Peyer's patch (tissue), 4 donors: ENCODE data around the gene RAMAC. TPM values are rescaled to one million over a fixed set of nuclear protein-coding genes. Genes with fewer than 3 reads are reported as not detected.

Source experiments
- DNase-seq, 3 donors: peaks; one replicate each; pipeline ENCODE4 v3.0.0-alpha.2; 2017 to 2019
- H3K27ac ChIP-seq, 4 donors: fragments of 200-600 bp; sonication (generic); one replicate each; pipeline ENCODE4 v1.5.1; 2016 to 2019
- H3K27me3 ChIP-seq, 2 donors: fragments of 200-600 bp; sonication (generic); one replicate each; pipeline ENCODE4 v1.5.1; 2019
- H3K36me3 ChIP-seq, 3 donors: fragments of 200-600 bp; sonication (generic); one replicate each; pipeline ENCODE4 v1.5.1; 2016 to 2019
- H3K4me1 ChIP-seq, 4 donors: fragments of 200-600 bp; sonication (generic); one replicate each; pipeline ENCODE4 v1.5.1; 2016 to 2019
- H3K4me3 ChIP-seq, 4 donors: fragments of 200-600 bp; sonication (generic); 1 replicate in 3 of 4; 2 replicates in 1 of 4; pipeline ENCODE4 v1.5.1; 2016 to 2019; ENCODE audit warnings: mild to moderate bottlenecking in 1 of 4
- H3K9me3 ChIP-seq, 4 donors: fragments of 200-600 bp; sonication (generic); one replicate each; pipeline ENCODE4 v1.5.1; 2016 to 2019; ENCODE audit warnings: mild to moderate bottlenecking in 1 of 4
- POLR2A ChIP-seq, 2 donors: fragments of 450-650 bp; IDR thresholded peaks; one replicate each; pipeline ENCODE4 v1.5.1; 2017; ENCODE audit warnings: antibody characterized with exemption in 2 of 2, mild to moderate bottlenecking in 2 of 2, moderate library complexity in 2 of 2
- total RNA-seq, 4 donors: library from RNA; depleted of rRNA; stranded (reverse); fragments of >200 nt; gene quantifications; one replicate each; pipeline ENCODE4 v1.1.0, GENCODE V29; 2016
- TF ChIP-seq, protein P1 (sequence below), 6 experiments: fragments of 450-650 bp in 4 of 6; fragments of 200-600 bp in 2 of 6; sonication (generic) in 1 of 6; IDR thresholded peaks; one replicate each; pipeline ENCODE4 v1.5.1; 2017 to 2019; ENCODE audit warnings: antibody characterized with exemption in 6 of 6, mild to moderate bottlenecking in 3 of 6, moderate library complexity in 1 of 6

The RAMAC gene
- total RNA-seq, 4 donors from 2014 or later: 4.5 to 13.0 (median 10.9) TPM

DNA sequence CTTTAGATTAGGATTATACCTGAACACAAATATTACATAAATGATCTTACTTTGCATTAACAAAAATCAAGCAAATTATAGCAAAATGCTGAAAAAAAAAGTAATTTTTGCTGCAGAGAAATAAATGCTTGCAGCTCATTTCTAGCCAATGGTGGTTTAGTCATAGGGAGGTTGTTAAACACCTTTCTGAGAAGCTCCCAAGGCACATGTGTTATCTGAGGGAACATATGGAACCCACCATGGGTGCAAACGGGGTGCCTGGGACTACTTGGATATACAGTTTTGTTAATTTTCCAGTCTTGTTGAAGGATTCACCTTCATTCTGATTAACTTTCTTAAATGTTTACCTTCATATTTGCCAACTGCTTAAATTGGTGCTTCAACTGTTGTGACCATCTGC lies 8.9 kb upstream of the RAMAC start:
- no peaks in the 10 kb centered on the region for H3K9me3 ChIP-seq
- H3K36me3 ChIP-seq: no peaks in the 10 kb centered on the region
- H3K4me1 ChIP-seq: no peaks in the 10 kb centered on the region
- H3K4me3 ChIP-seq: no peak overlapping the region
- no peaks in the 10 kb centered on the region for H3K27me3 ChIP-seq
- no peak for TF ChIP-seq POLR2A (IDR thresholded peaks at IDR 0.05)
- TF ChIP-seq, protein P1, sequence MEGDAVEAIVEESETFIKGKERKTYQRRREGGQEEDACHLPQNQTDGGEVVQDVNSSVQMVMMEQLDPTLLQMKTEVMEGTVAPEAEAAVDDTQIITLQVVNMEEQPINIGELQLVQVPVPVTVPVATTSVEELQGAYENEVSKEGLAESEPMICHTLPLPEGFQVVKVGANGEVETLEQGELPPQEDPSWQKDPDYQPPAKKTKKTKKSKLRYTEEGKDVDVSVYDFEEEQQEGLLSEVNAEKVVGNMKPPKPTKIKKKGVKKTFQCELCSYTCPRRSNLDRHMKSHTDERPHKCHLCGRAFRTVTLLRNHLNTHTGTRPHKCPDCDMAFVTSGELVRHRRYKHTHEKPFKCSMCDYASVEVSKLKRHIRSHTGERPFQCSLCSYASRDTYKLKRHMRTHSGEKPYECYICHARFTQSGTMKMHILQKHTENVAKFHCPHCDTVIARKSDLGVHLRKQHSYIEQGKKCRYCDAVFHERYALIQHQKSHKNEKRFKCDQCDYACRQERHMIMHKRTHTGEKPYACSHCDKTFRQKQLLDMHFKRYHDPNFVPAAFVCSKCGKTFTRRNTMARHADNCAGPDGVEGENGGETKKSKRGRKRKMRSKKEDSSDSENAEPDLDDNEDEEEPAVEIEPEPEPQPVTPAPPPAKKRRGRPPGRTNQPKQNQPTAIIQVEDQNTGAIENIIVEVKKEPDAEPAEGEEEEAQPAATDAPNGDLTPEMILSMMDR (IDR thresholded peaks at IDR 0.05): no peak
- H3K27ac ChIP-seq: no peak overlapping the region
- no peak for DNase-seq

DNA sequence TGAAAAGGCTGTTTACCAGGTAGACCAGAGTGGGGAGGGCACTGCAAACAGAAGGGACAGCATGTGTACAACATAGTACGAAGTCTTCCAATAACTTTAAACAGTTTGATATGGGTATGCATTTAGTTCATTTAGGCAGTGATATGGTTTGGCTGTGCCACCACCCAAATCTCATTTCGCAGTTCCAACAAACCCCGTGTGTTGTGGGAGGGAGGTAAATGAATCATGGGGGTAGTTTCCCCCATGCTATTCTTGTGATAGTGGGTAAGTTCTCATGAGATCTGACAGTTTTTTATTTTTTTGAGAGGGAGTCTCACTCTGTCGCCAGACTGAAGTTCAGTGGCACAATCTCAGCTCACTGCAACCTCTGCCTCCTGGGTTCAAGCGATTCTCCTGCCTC lies 7.6 kb upstream of the RAMAC start:
- Histone ChIP-seq H3K36me3 (no peaks in the 10 kb centered on the region), H3K4me3 (no peak overlapping the region), H3K9me3 (no peaks in the 10 kb centered on the region), H3K27me3 (no peaks in the 10 kb centered on the region), H3K4me1 (no peaks in the 10 kb centered on the region), H3K27ac (no peak overlapping the region)
- DNase-seq: no peak
- TF ChIP-seq POLR2A (IDR thresholded peaks at IDR 0.05): no peak
- TF ChIP-seq, protein P1 (IDR thresholded peaks at IDR 0.05): no peak

DNA sequence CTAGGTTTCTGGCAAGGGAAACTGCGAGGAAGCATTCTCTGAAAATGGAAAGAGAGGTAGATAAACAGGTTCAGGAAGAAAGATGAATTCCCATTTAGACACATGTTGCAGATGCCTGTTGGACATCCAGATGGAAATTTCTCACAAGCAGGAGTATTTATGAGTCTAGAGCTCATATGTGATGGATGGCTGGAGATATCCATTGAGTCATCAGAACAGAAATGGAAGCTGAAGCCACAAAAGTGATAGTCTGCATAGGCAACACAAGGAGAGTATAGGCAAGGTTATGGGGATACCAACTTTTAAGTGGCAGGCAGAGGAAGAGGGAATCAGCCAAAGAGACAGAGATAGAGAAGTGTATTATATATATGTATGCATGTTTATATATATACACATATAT lies 6.3 kb upstream of the RAMAC start:
- TF ChIP-seq POLR2A (IDR thresholded peaks at IDR 0.05): no peak
- TF ChIP-seq, protein P1 (IDR thresholded peaks at IDR 0.05): no peak
- no peaks in the 10 kb centered on the region for H3K27me3 ChIP-seq
- no peak overlapping the region for H3K27ac ChIP-seq
- no peaks in the 10 kb centered on the region for H3K36me3 ChIP-seq
- DNase-seq: no peak
- no peaks in the 10 kb centered on the region for H3K9me3 ChIP-seq
- no peak overlapping the region for H3K4me3 ChIP-seq
- no peaks in the 10 kb centered on the region for H3K4me1 ChIP-seq

DNA sequence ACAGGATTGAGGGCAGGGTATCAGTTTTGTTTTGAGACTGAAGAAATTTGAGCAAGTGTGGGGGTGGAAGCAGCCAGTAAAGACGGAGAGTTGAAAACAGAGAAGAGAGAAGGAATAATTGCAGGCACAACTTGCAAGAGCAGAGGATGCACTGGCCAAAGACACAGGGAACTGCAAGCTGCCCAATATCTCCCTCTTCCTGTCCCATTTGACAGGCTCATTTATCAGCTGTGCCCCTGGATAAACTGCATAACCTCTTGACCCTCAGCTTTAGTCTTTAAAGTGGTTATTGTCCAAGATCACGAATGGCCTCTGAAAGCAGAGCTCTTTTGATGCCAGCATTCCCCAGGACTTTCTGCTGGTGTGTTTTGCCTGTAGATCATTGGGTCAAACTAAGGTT lies 5.0 kb upstream of the RAMAC start:
- Histone ChIP-seq H3K4me3 (no peak overlapping the region), H3K9me3 (no peaks in the 10 kb centered on the region), H3K4me1 (peaks cover 0 to 4% (median 0%) of the 10 kb centered on the region in 4 donors), H3K27ac (no peak overlapping the region), H3K36me3 (no peaks in the 10 kb centered on the region), H3K27me3 (no peaks in the 10 kb centered on the region)
- no peak for DNase-seq
- TF ChIP-seq POLR2A (IDR thresholded peaks at IDR 0.05): no peak
- TF ChIP-seq, protein P1 (IDR thresholded peaks at IDR 0.05): no peak

DNA sequence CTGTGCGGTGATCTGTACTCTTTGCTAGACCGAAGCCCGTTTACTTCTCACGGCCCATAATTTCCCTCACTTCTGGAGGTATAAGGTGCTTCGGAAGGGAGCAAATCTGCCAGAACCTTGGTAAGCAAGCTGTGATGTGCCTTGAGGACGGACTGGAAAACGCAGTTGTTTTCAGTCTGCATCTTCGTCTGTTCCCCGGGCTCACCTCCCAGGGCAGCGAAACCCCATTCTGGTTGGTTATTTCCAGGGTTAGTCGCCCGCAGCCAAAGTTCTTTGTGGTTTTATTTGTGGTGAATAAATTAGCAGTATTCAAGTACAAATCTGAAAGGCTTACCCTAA lies 401 bp downstream of the RAMAC start:
- Histone ChIP-seq H3K27ac (peak overlapping the region; percentile 58 to 79 (median 76)), H3K9me3 (no peaks in the 10 kb centered on the region), H3K4me3 (peak overlapping the region; percentile 65 to 96 (median 76)), H3K27me3 (no peaks in the 10 kb centered on the region), H3K36me3 (peaks cover 0 to 14% (median 0%) of the 10 kb centered on the region in 3 donors), H3K4me1 (peaks cover 0 to 14% (median 7%) of the 10 kb centered on the region in 4 donors)
- no peak for DNase-seq
- TF ChIP-seq, protein P1 (IDR thresholded peaks at IDR 0.05): no peak
- no peak for TF ChIP-seq POLR2A (IDR thresholded peaks at IDR 0.05)

DNA sequence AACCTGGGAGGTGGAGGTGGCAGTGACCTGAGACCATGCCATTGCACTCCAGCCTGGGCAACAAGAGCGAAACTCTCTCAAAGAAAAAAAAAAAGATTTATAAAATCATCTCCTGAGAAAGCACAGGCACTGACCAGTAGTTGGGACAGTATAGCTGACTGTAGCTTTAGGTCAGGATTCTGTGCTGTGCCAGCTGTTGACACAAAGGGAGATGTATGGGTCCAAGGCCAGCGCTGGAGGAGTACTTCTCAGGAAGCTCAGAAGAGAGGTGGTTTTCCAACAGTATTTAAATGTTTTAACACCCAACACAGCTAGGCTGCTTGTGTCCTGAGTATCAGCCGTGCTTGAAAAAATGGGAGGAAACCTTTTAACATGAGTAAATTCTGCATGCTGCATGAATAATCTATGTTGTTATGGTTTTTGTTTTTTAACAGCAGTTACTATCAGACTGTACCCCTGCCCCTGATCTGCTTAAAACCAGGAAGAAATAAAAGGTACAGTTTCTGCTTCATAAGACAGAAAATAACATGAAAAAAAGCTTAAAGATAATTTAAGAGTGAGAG lies 6.5 kb downstream of the RAMAC start:
- Histone ChIP-seq H3K36me3 (peaks cover 0 to 18% (median 0%) of the 10 kb centered on the region in 3 donors), H3K9me3 (no peaks in the 10 kb centered on the region), H3K4me1 (peaks cover 0 to under 1% (median 0%) of the 10 kb centered on the region in 4 donors), H3K4me3 (no peak overlapping the region), H3K27ac (no peak overlapping the region), H3K27me3 (no peaks in the 10 kb centered on the region)
- TF ChIP-seq POLR2A (IDR thresholded peaks at IDR 0.05): no peak
- TF ChIP-seq, protein P1 (IDR thresholded peaks at IDR 0.05): no peak
- no peak for DNase-seq
